Neural cell (in vitro differentiated cells): Measurements from ENCODE around the gene CRIP3. TPM values are rescaled to one million over a fixed set of nuclear protein-coding genes. Genes with fewer than 3 reads are reported as not detected.

Experiments used
- H2AFZ ChIP-seq: fragments of 200-600, 300-800 bp; sonication (generic), shearing (Covaris generic); 2 replicates; pipeline ENCODE4 v1.6.0; 2014; ENCODE audit warnings: low read depth, mild to moderate bottlenecking, antibody characterized with exemption, low read length, moderate library complexity
- H3F3A ChIP-seq: fragments of 200-600 bp; shearing (Covaris generic); 2 replicates; pipeline ENCODE4 v1.6.1; 2016; ENCODE audit warnings: mild to moderate bottlenecking, moderate library complexity, mixed read lengths, antibody characterized with exemption, low read length; ENCODE audit not compliant: insufficient read depth, poor library complexity, severe bottlenecking
- H3K27ac ChIP-seq: fragments of 200-600, 300-800 bp; sonication (generic), shearing (Covaris generic); 2 replicates; pipeline ENCODE4 v1.5.1; 2014; ENCODE audit warnings: mild to moderate bottlenecking, low read length, moderate library complexity
- H3K27me3 ChIP-seq: fragments of 300-800, 200-600 bp; sonication (generic), shearing (Covaris generic); 2 replicates; pipeline ENCODE4 v1.6.0; 2014; ENCODE audit warnings: mild to moderate bottlenecking, low read depth, low read length, moderate library complexity; ENCODE audit not compliant: insufficient read depth
- H3K36me3 ChIP-seq: fragments of 300-800, 200-600 bp; sonication (generic), shearing (Covaris generic); 2 replicates; pipeline ENCODE4 v1.5.1; 2014; ENCODE audit warnings: mild to moderate bottlenecking, antibody characterized with exemption, low read length, moderate library complexity; ENCODE audit not compliant: insufficient read depth
- H3K4me2 ChIP-seq: fragments of 300-800, 200-600 bp; sonication (generic), shearing (Covaris generic); 2 replicates; pipeline ENCODE4 v1.6.0; 2014; ENCODE audit warnings: mild to moderate bottlenecking, low read length
- H3K4me3 ChIP-seq: fragments of 300-800, 200-600 bp; sonication (generic), shearing (Covaris generic); 2 replicates; pipeline ENCODE4 v1.5.1; 2014; ENCODE audit warnings: mild to moderate bottlenecking, low read length, moderate library complexity
- H3K79me2 ChIP-seq: fragments of 200-600 bp; shearing (Covaris generic); replicated peaks from 2 replicates; pipeline ENCODE4 v1.6.0; 2014; ENCODE audit warnings: mild to moderate bottlenecking, low read length, moderate library complexity; ENCODE audit not compliant: insufficient read depth
- H3K9ac ChIP-seq: fragments of 300-800, 200-600 bp; sonication (generic), shearing (Covaris generic); 2 replicates; pipeline ENCODE4 v1.6.1; 2016; ENCODE audit warnings: mild to moderate bottlenecking, low read length, mixed read lengths
- H3K9me2 ChIP-seq: fragments of 200-600 bp; shearing (Covaris generic); 2 replicates; pipeline ENCODE4 v1.6.1; 2016; ENCODE audit warnings: mild to moderate bottlenecking, low read length, mixed read lengths; ENCODE audit not compliant: insufficient read depth
- H3K9me3 ChIP-seq: fragments of 200-600, 300-800 bp; sonication (generic), shearing (Covaris generic); 2 replicates; pipeline ENCODE4 v1.6.1; 2016; ENCODE audit warnings: mild to moderate bottlenecking, mixed run types, low read length, moderate library complexity, mixed read lengths
- H4K20me1 ChIP-seq: fragments of 200-600 bp; shearing (Covaris generic); 2 replicates; pipeline ENCODE4 v1.6.1; 2016; ENCODE audit warnings: mild to moderate bottlenecking, mixed run types; ENCODE audit not compliant: insufficient read depth
- EP300 ChIP-seq: fragments of 450-650 bp; conservative IDR thresholded peaks from 2 replicates; pipeline ENCODE4 v1.6.1; 2014; ENCODE audit warnings: antibody characterized with exemption, mild to moderate bottlenecking, moderate library complexity; ENCODE audit not compliant: poor library complexity, severe bottlenecking
- MXI1 ChIP-seq: fragments of 450-650 bp; conservative IDR thresholded peaks from 2 replicates; pipeline ENCODE4 v1.6.1; 2014; ENCODE audit warnings: antibody characterized with exemption, mild to moderate bottlenecking; ENCODE audit not compliant: poor library complexity, severe bottlenecking
- POLR2AphosphoS5 ChIP-seq: IDR thresholded peaks from 2 replicates; pipeline ENCODE4 v1.6.1; 2012
- RAD21 ChIP-seq: fragments of 450-650 bp; conservative IDR thresholded peaks from 2 replicates; pipeline ENCODE4 v1.6.1; 2014; ENCODE audit warnings: antibody characterized with exemption, mild to moderate bottlenecking, moderate library complexity
- SMC3 ChIP-seq: fragments of 450-650 bp; conservative IDR thresholded peaks from 2 replicates; pipeline ENCODE4 v1.6.1; 2014; ENCODE audit warnings: antibody characterized with exemption, mild to moderate bottlenecking, moderate library complexity; ENCODE audit not compliant: poor library complexity
- TAF1 ChIP-seq: IDR thresholded peaks from 2 replicates; pipeline ENCODE4 v1.6.1; 2012; ENCODE audit warnings: low read depth
- polyA plus RNA-seq: library from polyadenylated mRNA; depleted of rRNA; stranded (reverse); fragments of >200 nt; gene quantifications from 2 replicates; pipeline ENCODE4 v1.2.3, GENCODE V29; 2014
- TF ChIP-seq, protein P1 (sequence below): IDR thresholded peaks from 2 replicates; pipeline ENCODE4 v1.6.1; 2012; ENCODE audit warnings: borderline replicate concordance
- TF ChIP-seq, protein P2 (sequence below): fragments of 450-650 bp; IDR thresholded peaks from 2 replicates; pipeline ENCODE4 v1.5.1; 2014; ENCODE audit warnings: antibody characterized with exemption, mild to moderate bottlenecking, moderate library complexity; ENCODE audit not compliant: poor library complexity, severe bottlenecking

The CRIP3 gene
- polyA plus RNA-seq, 1 donor from 2014 or later = 3.7 TPM

DNA sequence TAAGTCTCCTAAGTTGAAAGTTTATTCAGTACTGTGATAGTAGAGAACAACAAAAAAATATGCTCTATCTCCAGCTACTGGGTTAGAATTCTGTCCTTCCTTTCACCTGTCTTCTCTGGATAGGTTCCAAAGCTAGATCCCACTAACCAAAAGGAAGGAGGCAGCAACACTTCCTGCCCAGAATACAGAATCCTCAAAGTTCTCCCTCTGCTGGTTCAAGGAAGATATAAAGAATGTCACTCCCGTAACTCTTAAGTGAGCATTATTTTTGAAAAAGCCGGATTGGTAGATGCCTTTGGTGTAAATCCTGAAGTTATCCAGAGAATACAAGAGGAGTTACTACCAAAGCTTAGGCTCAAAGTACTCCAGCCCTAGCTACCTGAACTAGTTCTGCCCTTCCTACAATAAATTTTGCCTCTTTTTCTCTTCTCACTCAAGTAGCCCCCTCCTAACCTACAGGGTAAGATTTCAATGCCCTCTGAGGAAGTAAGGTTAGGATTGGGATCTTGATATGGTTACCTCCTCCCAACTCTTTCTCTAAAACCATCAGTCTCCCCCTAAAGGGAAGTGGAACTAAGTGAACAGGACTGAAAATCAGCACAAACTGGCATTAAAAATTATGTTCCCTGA is 26.0 kb upstream of the CRIP3 start:
- no peak overlapping the region for H3K4me3 ChIP-seq
- H3K9ac ChIP-seq = no peak overlapping the region
- no peak overlapping the region for H3K4me2 ChIP-seq
- peaks cover 10% of the 10 kb centered on the region for H3K36me3 ChIP-seq
- H4K20me1 ChIP-seq = no peaks in the 10 kb centered on the region
- no peak overlapping the region for H3K27ac ChIP-seq
- H3K9me3 ChIP-seq = no peaks in the 10 kb centered on the region
- H3K79me2 ChIP-seq = no peaks in the 10 kb centered on the region
- no peak overlapping the region for H2AFZ ChIP-seq
- no peaks in the 10 kb centered on the region for H3K9me2 ChIP-seq
- H3K27me3 ChIP-seq = no peaks in the 10 kb centered on the region
- no peaks in the 10 kb centered on the region for H3F3A ChIP-seq
- TF ChIP-seq, protein P1, sequence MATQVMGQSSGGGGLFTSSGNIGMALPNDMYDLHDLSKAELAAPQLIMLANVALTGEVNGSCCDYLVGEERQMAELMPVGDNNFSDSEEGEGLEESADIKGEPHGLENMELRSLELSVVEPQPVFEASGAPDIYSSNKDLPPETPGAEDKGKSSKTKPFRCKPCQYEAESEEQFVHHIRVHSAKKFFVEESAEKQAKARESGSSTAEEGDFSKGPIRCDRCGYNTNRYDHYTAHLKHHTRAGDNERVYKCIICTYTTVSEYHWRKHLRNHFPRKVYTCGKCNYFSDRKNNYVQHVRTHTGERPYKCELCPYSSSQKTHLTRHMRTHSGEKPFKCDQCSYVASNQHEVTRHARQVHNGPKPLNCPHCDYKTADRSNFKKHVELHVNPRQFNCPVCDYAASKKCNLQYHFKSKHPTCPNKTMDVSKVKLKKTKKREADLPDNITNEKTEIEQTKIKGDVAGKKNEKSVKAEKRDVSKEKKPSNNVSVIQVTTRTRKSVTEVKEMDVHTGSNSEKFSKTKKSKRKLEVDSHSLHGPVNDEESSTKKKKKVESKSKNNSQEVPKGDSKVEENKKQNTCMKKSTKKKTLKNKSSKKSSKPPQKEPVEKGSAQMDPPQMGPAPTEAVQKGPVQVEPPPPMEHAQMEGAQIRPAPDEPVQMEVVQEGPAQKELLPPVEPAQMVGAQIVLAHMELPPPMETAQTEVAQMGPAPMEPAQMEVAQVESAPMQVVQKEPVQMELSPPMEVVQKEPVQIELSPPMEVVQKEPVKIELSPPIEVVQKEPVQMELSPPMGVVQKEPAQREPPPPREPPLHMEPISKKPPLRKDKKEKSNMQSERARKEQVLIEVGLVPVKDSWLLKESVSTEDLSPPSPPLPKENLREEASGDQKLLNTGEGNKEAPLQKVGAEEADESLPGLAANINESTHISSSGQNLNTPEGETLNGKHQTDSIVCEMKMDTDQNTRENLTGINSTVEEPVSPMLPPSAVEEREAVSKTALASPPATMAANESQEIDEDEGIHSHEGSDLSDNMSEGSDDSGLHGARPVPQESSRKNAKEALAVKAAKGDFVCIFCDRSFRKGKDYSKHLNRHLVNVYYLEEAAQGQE = no peak
- peak; percentile 57 for TF ChIP-seq SMC3
- TF ChIP-seq RAD21 = peak; percentile 34
- TF ChIP-seq, protein P2, sequence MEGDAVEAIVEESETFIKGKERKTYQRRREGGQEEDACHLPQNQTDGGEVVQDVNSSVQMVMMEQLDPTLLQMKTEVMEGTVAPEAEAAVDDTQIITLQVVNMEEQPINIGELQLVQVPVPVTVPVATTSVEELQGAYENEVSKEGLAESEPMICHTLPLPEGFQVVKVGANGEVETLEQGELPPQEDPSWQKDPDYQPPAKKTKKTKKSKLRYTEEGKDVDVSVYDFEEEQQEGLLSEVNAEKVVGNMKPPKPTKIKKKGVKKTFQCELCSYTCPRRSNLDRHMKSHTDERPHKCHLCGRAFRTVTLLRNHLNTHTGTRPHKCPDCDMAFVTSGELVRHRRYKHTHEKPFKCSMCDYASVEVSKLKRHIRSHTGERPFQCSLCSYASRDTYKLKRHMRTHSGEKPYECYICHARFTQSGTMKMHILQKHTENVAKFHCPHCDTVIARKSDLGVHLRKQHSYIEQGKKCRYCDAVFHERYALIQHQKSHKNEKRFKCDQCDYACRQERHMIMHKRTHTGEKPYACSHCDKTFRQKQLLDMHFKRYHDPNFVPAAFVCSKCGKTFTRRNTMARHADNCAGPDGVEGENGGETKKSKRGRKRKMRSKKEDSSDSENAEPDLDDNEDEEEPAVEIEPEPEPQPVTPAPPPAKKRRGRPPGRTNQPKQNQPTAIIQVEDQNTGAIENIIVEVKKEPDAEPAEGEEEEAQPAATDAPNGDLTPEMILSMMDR = peak; percentile 53

GRCh38 chr6:43331891-43332290 is 23.3 kb upstream of the CRIP3 start:
- no peak for TF ChIP-seq POLR2AphosphoS5
- TF ChIP-seq, protein P2 = no peak
- no peak overlapping the region for H3K9ac ChIP-seq
- no peaks in the 10 kb centered on the region for H3F3A ChIP-seq
- H3K4me2 ChIP-seq = no peak overlapping the region
- no peaks in the 10 kb centered on the region for H3K9me3 ChIP-seq
- no peak overlapping the region for H3K27ac ChIP-seq
- H3K9me2 ChIP-seq = no peaks in the 10 kb centered on the region
- H3K36me3 ChIP-seq = peaks cover 6% of the 10 kb centered on the region
- no peak overlapping the region for H2AFZ ChIP-seq
- H3K4me3 ChIP-seq = no peak overlapping the region
- no peaks in the 10 kb centered on the region for H3K79me2 ChIP-seq
- no peaks in the 10 kb centered on the region for H4K20me1 ChIP-seq
- H3K27me3 ChIP-seq = no peaks in the 10 kb centered on the region

- no peaks in the 10 kb centered on the region for H3K9me3 ChIP-seq
- H2AFZ ChIP-seq = no peak overlapping the region
- H3K79me2 ChIP-seq = no peaks in the 10 kb centered on the region
- no peaks in the 10 kb centered on the region for H3K9me2 ChIP-seq
- no peaks in the 10 kb centered on the region for H4K20me1 ChIP-seq
- no peak overlapping the region for H3K9ac ChIP-seq
- H3K27ac ChIP-seq = no peak overlapping the region
- peaks cover 6% of the 10 kb centered on the region for H3K36me3 ChIP-seq
- no peaks in the 10 kb centered on the region for H3F3A ChIP-seq
- no peak overlapping the region for H3K4me3 ChIP-seq
- no peak overlapping the region for H3K4me2 ChIP-seq
- no peaks in the 10 kb centered on the region for H3K27me3 ChIP-seq
- no peak for TF ChIP-seq TAF1
- TF ChIP-seq EP300 = no peak
- no peak for TF ChIP-seq SMC3
- TF ChIP-seq, protein P1 = no peak
- TF ChIP-seq MXI1 = no peak
- TF ChIP-seq, protein P2 = no peak
- no peak for TF ChIP-seq RAD21
These were observed 22.8 kb upstream of the CRIP3 start for GRCh38 chr6:43331470-43331869.
